PC-9 (cell line): Measurements from ENCODE around the gene PPP2CA. TPM values are rescaled to one million over a fixed set of nuclear protein-coding genes. Genes with fewer than 3 reads are reported as not detected.

Source experiments
- BruUV-seq: library from RNA; stranded (reverse); fragments of 400-500 nt; replicated peaks from 2 replicates; lab custom pipeline; 2021; lab: Mats Ljungman, UMichigan
- CTCF ChIA-PET: fragments of 300-600 bp; sonication (Branson Sonifier 250); formaldehyde crosslinking; loops from one replicate; lab custom pipeline; 2022; ENCODE audit warnings: antibody characterized with exemption; lab: Charles Lee
- POLR2A ChIA-PET: fragments of 300-600 bp; sonication (Branson Sonifier 250); formaldehyde crosslinking; loops from one replicate; lab custom pipeline; 2022; ENCODE audit warnings: antibody characterized with exemption; ENCODE audit not compliant: unreplicated experiment; lab: Charles Lee
- DNase-seq, 2 experiments: peaks; one replicate each; pipeline versions ENCODE4 v3.0.0 to v3.0.0-alpha.2; 2015 to 2022; ENCODE audit warnings: mixed read lengths in 1 of 2
- H2AFZ ChIP-seq: fragments of 200-600 bp; sonication (generic); 2 replicates; pipeline ENCODE4 v1.8.1; 2017; ENCODE audit warnings: antibody characterized with exemption
- H3F3A ChIP-seq: fragments of 200-600 bp; sonication (generic); 2 replicates; pipeline ENCODE4 v1.8.1; 2017; ENCODE audit warnings: antibody characterized with exemption, mild to moderate bottlenecking, low read depth; ENCODE audit not compliant: insufficient read depth
- H3K27ac ChIP-seq: fragments of 200-600 bp; sonication (generic); 2 replicates; pipeline ENCODE4 v1.6.1; 2016; ENCODE audit warnings: mixed run types
- H3K27me3 ChIP-seq: fragments of 200-600 bp; sonication (generic); 2 replicates; pipeline ENCODE4 v1.6.1; 2016; ENCODE audit warnings: low read depth, mixed run types; ENCODE audit not compliant: insufficient read depth
- H3K36me3 ChIP-seq: fragments of 200-600 bp; sonication (generic); 2 replicates; pipeline ENCODE4 v1.6.1; 2016; ENCODE audit warnings: low read depth, mixed run types
- H3K4me1 ChIP-seq: fragments of 200-600 bp; sonication (generic); replicated peaks from 2 replicates; pipeline ENCODE4 v1.6.1; 2016; ENCODE audit warnings: mixed run types; ENCODE audit not compliant: insufficient read depth
- H3K4me2 ChIP-seq: fragments of 200-600 bp; sonication (generic); 2 replicates; pipeline ENCODE4 v1.6.1; 2017; ENCODE audit warnings: mixed run types
- H3K4me3 ChIP-seq: fragments of 200-600 bp; sonication (generic); 2 replicates; pipeline ENCODE4 v1.6.1; 2016; ENCODE audit warnings: mixed run types
- H3K79me2 ChIP-seq: fragments of 200-600 bp; sonication (generic); 2 replicates; pipeline ENCODE4 v1.6.1; 2017; ENCODE audit warnings: low read depth, mixed run types
- H3K9me2 ChIP-seq: fragments of 200-600 bp; sonication (generic); 2 replicates; pipeline ENCODE4 v1.8.1; 2017; ENCODE audit warnings: mild to moderate bottlenecking; ENCODE audit not compliant: insufficient read depth
- H3K9me3 ChIP-seq: fragments of 200-600 bp; sonication (generic); 2 replicates; pipeline ENCODE4 v1.8.1; 2016; ENCODE audit warnings: low read depth; ENCODE audit not compliant: insufficient read depth
- H4K20me1 ChIP-seq: fragments of 200-600 bp; sonication (generic); 2 replicates; pipeline ENCODE4 v1.8.1; 2017; ENCODE audit not compliant: insufficient read depth
- CTCF ChIP-seq: fragments of 200-600 bp; sonication (generic); conservative IDR thresholded peaks from 2 replicates; pipeline ENCODE4 v1.6.1; 2017; ENCODE audit warnings: mixed run types, antibody characterized with exemption, mild to moderate bottlenecking, moderate library complexity
- EZH2 ChIP-seq: fragments of 200-600 bp; sonication (generic); IDR thresholded peaks from 2 replicates; pipeline ENCODE4 v1.8.0; 2017; ENCODE audit warnings: antibody characterized with exemption, low read depth
- intact Hi-C: fragments of 100-400 bp; cut with micrococcal nuclease; formaldehyde crosslinking; loops from one replicate; pipeline ENCODE4 v1.10.0; 2022; ENCODE audit not compliant: unreplicated experiment
- total RNA-seq: library from RNA; stranded (reverse); gene quantifications from 2 replicates; pipeline ENCODE4 v1.2.3, GENCODE V29; 2021

The PPP2CA gene
- total RNA-seq, 1 experiment from 2014 or later, result 149 TPM

- Histone ChIP-seq H2AFZ (no peak overlapping the region), H3K27ac (no peak overlapping the region), H3K9me2 (no peaks in the 10 kb centered on the region), H3K36me3 (peaks cover 72% of the 10 kb centered on the region), H4K20me1 (peaks cover 25% of the 10 kb centered on the region), H3K79me2 (peaks cover 59% of the 10 kb centered on the region), H3K9me3 (peaks cover 4% of the 10 kb centered on the region; the same call in 1 of the 2 replicates), H3K27me3 (no peaks in the 10 kb centered on the region), H3K4me2 (no peak overlapping the region), H3F3A (peaks cover 50% of the 10 kb centered on the region), H3K4me1 (no peaks in the 10 kb centered on the region), H3K4me3 (no peak overlapping the region)
- BruUV-seq, result no TSS peak
- DNase-seq, result no peak
- ChIA-PET CTCF (no interaction called here), POLR2A (interaction anchor here (0.6 to 0.7 kb wide), 2 partner anchors 10 to 38 kb away, joined by 3 to 6 read pairs; no protein-coding TSS in a partner anchor)
- intact Hi-C loops, result no loop called here
- no peak for TF ChIP-seq EZH2
- TF ChIP-seq CTCF, result no peak
These were observed 63.3 kb downstream of the PPP2CA start for GRCh38 chr5:134162592-134162991.

- no peak for TF ChIP-seq EZH2
- TF ChIP-seq CTCF, result no peak
- CTCF ChIA-PET, result no interaction called here
- POLR2A ChIA-PET, result interaction anchor here (0.6 to 0.7 kb wide), 2 partner anchors 9 to 37 kb away, joined by 3 to 6 read pairs; no protein-coding TSS in a partner anchor
- intact Hi-C loops, result no loop called here
- no peak for DNase-seq
- peaks cover 4% of the 10 kb centered on the region; the same call in 1 of the 2 replicates for H3K9me3 ChIP-seq
- H4K20me1 ChIP-seq, result peaks cover 21% of the 10 kb centered on the region
- H3K9me2 ChIP-seq, result no peaks in the 10 kb centered on the region
- H2AFZ ChIP-seq, result no peak overlapping the region
- no peak overlapping the region for H3K4me2 ChIP-seq
- peaks cover 57% of the 10 kb centered on the region for H3F3A ChIP-seq
- H3K4me3 ChIP-seq, result no peak overlapping the region
- no peak overlapping the region for H3K27ac ChIP-seq
- no peaks in the 10 kb centered on the region for H3K27me3 ChIP-seq
- BruUV-seq, result TSS peak; percentile 13
- no peaks in the 10 kb centered on the region for H3K4me1 ChIP-seq
- H3K79me2 ChIP-seq, result peaks cover 53% of the 10 kb centered on the region
- H3K36me3 ChIP-seq, result peaks cover 73% of the 10 kb centered on the region
These were observed 64.1 kb downstream of the PPP2CA start for GRCh38 chr5:134161513-134162395.

- Histone ChIP-seq H3K27ac (no peak overlapping the region), H3F3A (peaks cover 69% of the 10 kb centered on the region), H3K9me3 (no peaks in the 10 kb centered on the region), H4K20me1 (peaks cover 35% of the 10 kb centered on the region), H3K79me2 (peaks cover 29% of the 10 kb centered on the region), H3K4me2 (no peak overlapping the region), H3K36me3 (peaks cover 66% of the 10 kb centered on the region), H3K4me1 (peaks cover 12% of the 10 kb centered on the region), H3K9me2 (no peaks in the 10 kb centered on the region), H3K27me3 (no peaks in the 10 kb centered on the region), H2AFZ (no peak overlapping the region), H3K4me3 (no peak overlapping the region)
- DNase-seq, result no peak
- POLR2A ChIA-PET, result interaction anchor here (0.6 kb wide), 4 partner anchors 38 to 702 kb away, joined by 3 to 4 read pairs (median 4); no protein-coding TSS in a partner anchor
- CTCF ChIA-PET, result interaction anchor here (0.5 kb wide), 1 partner anchor 29 kb away, joined by 3 read pairs; no protein-coding TSS in a partner anchor
- no TSS peak for BruUV-seq
- intact Hi-C loops, result no loop called here
- TF ChIP-seq CTCF (no peak), EZH2 (no peak)
These were observed 72.2 kb downstream of the PPP2CA start for GRCh38 chr5:134153657-134154056.
